CMK (cell line): ENCODE data around the gene NCAM2.
A peak's percentile ranks its signal among the peaks of the same experiment; 100 is the strongest.

Experiments
- DNase-seq: peaks from one replicate; pipeline ENCODE4 v3.0.0-alpha.2; 2010; ENCODE audit warnings: low read depth

NCAM2 gene

GRCh38 chr21:20997636-20998455 lies at the start of gene NCAM2:
TSS of gene NCAM2 (plus strand) at chr21:20998409.
- DNase-seq: peak; percentile 70

GRCh38 chr21:20949884-20950283 lies 48.3 kb upstream of the NCAM2 start:
- no peak for DNase-seq

- DNase-seq: no peak
Measured at GRCh38 chr21:20965816-20966215, 32.4 kb upstream of the NCAM2 start.

- DNase-seq: no peak
Measured at GRCh38 chr21:20968391-20968790, 29.8 kb upstream of the NCAM2 start.

DNA sequence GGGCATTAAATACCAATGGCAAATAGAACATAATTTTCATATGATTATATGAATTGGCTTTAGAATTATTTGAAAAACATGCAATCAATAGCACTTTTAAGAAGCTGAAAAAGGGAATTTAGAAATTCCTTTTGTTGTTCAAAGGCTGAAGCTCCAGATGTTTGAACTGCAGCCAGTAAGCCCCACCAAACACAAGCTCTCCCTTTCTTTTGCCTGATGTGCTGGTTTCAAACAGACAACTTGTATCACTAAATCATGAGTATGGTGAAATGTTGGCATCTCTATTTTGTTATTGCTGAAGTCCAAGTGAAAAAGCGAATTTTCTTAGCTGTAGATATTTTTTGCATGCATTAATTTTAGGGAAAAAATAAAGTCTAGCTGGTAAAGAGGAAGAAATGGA lies 27.5 kb upstream of the NCAM2 start:
- DNase-seq: no peak

DNA sequence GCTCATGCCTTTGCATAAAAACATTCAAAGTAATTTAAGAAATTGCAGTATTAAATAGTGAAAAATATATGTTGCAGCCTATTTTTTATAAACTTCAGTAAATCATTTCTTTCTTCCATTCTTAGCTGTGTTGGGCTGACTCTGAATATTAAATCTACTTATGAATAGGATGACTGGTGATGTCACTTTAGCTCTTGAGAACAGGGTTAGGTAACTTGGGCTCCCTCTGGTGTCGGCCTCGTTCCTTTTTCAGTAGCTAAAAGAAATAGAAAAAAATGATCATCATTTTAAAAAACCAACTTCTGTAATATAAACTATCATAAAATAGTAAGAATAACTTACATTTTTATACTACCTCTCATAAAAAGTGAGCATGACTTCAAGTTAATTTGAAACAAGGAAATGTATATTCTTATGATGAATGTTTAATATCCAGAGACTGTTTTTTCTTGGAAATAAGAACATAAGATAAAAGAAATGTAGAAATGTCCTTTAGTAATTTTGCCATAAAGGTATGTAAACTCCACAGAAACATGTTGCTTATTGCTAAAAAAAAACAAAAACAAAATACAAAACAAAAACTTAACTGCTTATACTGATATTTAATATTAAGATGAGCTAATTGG lies 26.8 kb upstream of the NCAM2 start:
- DNase-seq: peak; percentile 52

- DNase-seq: no peak
Measured at GRCh38 chr21:20994790-20995189, 3.4 kb upstream of the NCAM2 start.

DNA sequence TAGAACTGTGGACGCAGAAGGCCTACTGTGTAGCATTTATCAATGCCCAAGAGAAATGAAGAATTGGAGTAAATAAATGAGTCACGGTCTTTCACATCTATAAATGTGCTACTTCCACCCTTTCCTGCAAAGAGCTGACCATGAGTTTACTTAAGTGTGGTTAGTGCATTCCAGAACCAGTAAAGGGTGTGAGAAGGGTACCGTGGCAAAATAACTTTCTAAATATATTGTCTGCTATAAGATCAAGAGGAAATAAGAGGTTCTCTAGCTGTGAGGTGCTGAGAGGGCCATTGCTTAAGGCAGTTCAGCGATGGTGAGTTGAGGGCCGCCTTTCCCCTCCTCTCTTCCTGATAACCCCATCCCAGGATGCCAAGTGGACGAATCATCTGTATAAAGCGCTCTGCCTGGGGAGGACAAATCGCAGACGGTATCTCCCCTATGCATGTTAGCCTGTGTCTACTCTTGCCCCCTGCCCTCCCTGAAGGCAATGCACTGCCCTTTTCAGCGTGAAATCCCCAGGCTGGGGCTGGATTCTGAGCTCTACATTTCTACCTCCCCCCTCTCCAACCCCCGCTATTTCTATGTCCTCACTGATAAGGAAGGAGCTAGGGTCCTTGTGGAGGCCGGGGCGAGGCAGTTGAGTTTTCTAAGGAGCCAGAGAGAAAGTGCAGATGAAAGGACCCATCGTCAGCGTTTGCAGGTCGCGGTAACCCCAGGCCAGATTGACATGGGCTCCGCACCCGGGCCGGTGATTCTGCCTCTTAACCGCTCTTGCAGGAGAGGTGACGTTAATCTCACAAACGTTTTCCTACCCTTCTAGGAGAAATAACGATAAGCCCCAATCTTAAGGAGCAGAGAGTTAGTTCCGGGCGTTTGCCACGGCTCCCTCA lies 1.5 kb upstream of the NCAM2 start:
- no peak for DNase-seq

- DNase-seq: no peak
Measured at GRCh38 chr21:20997311-20997635, 936 bp upstream of the NCAM2 start.

DNA sequence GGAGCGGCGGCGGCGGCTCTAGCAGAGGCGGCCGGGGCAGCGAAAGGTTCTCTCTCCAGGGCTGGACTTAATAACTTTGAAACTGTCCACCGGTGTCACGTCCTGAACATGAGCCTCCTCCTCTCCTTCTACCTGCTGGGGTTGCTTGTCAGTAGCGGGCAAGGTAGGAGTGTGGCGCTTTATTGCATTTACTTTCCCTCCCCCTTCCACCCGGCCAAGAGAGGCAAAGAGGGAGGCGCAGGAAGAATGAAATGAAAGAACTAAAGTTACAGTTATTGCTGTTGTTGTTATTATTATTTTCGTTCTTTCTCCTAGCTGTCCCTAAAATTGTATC lies 214 bp downstream of the NCAM2 start:
- DNase-seq: no peak

DNA sequence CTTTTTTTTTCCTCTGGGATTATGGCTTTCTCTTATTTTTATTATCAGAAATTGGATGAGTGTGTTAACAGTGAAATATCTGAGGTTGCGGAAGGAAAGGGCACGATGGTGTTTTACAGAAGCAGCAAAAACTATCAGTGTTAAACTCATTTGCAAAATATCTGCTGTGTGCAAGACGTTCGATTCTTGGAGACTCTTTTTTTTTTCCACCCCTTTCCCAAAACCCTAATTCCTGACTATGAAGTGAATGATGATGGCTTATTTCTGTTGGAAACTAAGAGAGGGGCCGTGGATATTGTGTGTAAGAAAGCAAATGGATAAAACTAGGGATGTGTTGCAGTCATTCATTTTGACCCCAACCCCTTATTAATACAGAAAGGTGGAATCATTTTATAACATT lies 677 bp downstream of the NCAM2 start:
- DNase-seq: no peak

GRCh38 chr21:20999659-21000058 lies 1.4 kb downstream of the NCAM2 start:
- peak; percentile 24 for DNase-seq

GRCh38 chr21:21000591-21001175 lies 2.5 kb downstream of the NCAM2 start:
- DNase-seq: no peak

GRCh38 chr21:21001591-21002100 lies 3.4 kb downstream of the NCAM2 start:
- DNase-seq: no peak

DNA sequence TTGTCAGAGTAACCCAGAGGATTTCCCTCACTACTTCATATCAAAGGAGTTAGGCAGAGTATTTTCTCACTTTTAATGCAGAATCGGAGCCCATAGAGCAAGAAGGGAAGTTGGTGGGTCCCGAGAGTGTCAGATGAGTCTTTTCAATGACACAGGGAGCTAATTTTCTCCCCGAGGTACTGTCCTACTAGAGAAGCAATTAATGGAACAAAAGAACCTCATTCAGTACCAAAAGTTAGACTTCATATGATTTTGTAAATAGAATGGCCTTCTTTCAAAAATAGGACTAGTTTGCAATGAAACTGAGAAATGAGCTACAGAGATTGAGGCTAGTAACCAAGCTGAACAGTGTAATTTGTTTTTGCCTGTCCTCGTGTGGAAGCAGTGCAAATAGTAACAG lies 3.9 kb downstream of the NCAM2 start:
- no peak for DNase-seq

DNA sequence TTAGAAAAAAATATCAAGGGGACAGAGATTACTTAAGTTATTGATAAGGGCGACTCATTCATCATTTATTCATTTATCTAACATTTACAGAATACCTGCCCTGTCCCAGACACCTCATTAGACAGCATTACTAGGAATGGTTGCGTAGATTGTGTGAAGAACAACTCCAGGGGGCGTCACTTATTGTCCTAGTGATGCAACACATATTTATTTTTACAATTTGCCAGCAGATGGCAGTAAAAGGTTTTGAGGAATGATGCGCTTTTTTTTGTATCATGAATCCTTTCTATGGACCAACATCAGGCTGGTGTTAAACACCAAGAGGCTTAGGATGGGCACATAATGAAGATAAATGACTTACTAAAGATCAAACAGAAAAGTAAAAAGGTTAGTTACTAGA lies 5.5 kb downstream of the NCAM2 start:
- DNase-seq: peak; percentile 58

DNA sequence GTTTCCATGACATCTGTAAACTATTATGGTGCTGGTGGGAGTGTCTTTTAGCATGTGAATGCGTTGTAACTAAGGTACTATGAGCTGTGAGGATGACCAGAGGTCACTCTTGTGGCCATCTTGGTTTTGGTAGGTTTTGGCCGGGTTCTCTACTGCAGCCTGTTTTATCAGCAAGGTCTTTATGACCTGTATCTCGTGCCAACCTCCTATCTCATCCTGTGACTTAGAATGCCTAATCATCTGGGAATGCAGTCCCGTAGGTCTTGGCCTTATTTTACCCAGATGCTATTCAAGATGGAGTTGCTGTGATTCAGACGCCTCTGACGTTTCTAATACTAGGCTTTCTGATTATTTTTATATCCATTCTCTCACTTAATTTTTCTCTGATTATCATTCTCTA lies 9.4 kb downstream of the NCAM2 start:
- DNase-seq: no peak

DNA sequence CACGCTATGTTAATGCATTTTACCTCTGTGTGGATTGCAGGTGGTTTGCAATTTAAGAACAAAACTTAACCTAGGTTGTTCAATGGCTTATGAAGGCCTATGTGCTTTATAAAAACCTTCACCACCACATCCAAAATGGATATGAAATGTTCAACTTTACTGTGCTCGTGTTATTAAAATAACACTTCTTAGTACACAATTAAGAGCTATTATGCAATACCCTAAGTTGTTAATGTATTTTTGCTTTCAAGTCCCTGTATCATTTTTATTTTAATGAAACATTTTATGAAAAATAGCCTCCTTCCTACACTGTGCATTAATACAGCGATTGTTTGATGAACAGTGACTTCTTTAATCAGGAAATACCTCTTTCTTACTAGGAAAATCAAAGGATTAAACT lies 12.0 kb downstream of the NCAM2 start:
- DNase-seq: no peak

GRCh38 chr21:21010698-21011097 lies 12.5 kb downstream of the NCAM2 start:
- no peak for DNase-seq

DNA sequence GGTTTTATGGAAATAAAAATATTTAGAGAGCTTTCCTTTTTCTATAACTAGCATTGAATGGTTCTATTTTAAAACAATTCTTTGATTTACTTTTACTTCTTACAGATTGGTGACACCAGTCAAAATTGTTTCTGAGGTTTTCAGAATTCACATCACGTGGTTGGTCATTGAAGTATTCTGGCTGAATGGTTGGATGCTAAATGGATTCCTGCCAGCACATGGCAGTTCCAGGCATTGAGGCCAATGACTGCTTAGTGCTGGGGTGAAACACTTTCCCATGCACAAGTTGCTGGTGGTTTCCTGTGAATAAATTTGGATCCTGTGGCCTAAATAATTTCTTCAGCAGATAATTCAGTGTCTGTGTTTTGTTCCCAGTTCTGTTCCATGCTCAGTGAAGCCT lies 20.6 kb downstream of the NCAM2 start:
- no peak for DNase-seq

DNA sequence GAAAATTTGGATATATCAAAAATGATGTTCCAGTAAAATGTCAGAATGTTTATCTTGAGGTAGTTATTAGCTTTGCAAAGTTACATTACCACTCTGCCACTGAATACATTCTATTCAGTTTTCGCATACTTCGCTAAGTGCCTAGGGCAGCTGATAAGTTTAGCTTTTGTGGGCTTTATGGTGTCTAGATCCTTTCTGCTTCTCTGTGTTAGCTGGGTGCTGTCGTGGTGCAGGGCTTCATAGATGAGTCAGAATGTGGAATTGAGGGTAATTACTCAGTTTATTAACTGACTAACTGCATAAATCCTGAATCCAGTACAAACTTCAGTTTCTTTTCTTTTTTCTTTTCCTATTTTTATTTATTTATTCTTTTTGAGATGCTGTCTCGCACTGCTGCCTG lies 21.5 kb downstream of the NCAM2 start:
- DNase-seq: no peak

- DNase-seq: no peak
Measured at GRCh38 chr21:21025742-21026141, 27.5 kb downstream of the NCAM2 start.
